Measurements from ENCODE around the gene TTC39C.

Gene TTC39C

GRCh38 chr18:24015639-24016631 lies 1.4 kb downstream of the TTC39C start:
- peak overlapping the region; percentile 85 for H3K27ac ChIP-seq
- DNase-seq (ENCODE audit: low spot score), result no peak
- no peak for TF ChIP-seq CTCF (conservative IDR thresholded peaks at IDR 0.05; ENCODE audit: low read depth)
- ChIA-PET CTCF (interaction anchor here (0.5 kb wide), 1 partner anchor 122 kb away, joined by 5 read pairs; no protein-coding TSS in a partner anchor), POLR2A (ENCODE audit: low non-redundant PET) (no interaction called here)

- peak; percentile 34 for DNase-seq (ENCODE audit: low spot score)
- TF ChIP-seq CTCF (conservative IDR thresholded peaks at IDR 0.05; ENCODE audit: low read depth), result peak; percentile 48
- no peak overlapping the region for H3K27ac ChIP-seq
- POLR2A ChIA-PET (ENCODE audit: low non-redundant PET), result no interaction called here
- CTCF ChIA-PET, result no interaction called here
These were observed 2.1 kb downstream of the TTC39C start for GRCh38 chr18:24016643-24017042.

- no peak for TF ChIP-seq CTCF (conservative IDR thresholded peaks at IDR 0.05; ENCODE audit: low read depth)
- CTCF ChIA-PET, result no interaction called here
- POLR2A ChIA-PET (ENCODE audit: low non-redundant PET), result no interaction called here
- no peak overlapping the region for H3K27ac ChIP-seq
- no peak for DNase-seq (ENCODE audit: low spot score)
These were observed 3.8 kb downstream of the TTC39C start for GRCh38 chr18:24018299-24018886.

- ChIA-PET CTCF (no interaction called here), POLR2A (ENCODE audit: low non-redundant PET) (no interaction called here)
- no peak for DNase-seq (ENCODE audit: low spot score)
- TF ChIP-seq CTCF (conservative IDR thresholded peaks at IDR 0.05; ENCODE audit: low read depth), result no peak
- H3K27ac ChIP-seq, result no peak overlapping the region
These were observed 5.2 kb downstream of the TTC39C start for GRCh38 chr18:24019641-24020331.

- no peak overlapping the region for H3K27ac ChIP-seq
- ChIA-PET CTCF (no interaction called here), POLR2A (ENCODE audit: low non-redundant PET) (interaction anchor here (0.6 kb wide), 1 partner anchor 531 kb away, joined by 4 read pairs; no protein-coding TSS in a partner anchor)
- no peak for DNase-seq (ENCODE audit: low spot score)
- TF ChIP-seq CTCF (conservative IDR thresholded peaks at IDR 0.05; ENCODE audit: low read depth), result no peak
These were observed 7.0 kb downstream of the TTC39C start for GRCh38 chr18:24021505-24021904.

- H3K27ac ChIP-seq, result peak overlapping the region; percentile 69
- POLR2A ChIA-PET (ENCODE audit: low non-redundant PET), result interaction anchor here (0.6 kb wide), 1 partner anchor 531 kb away, joined by 4 read pairs; no protein-coding TSS in a partner anchor
- DNase-seq (ENCODE audit: low spot score), result no peak
- CTCF ChIA-PET, result no interaction called here
- TF ChIP-seq CTCF (conservative IDR thresholded peaks at IDR 0.05; ENCODE audit: low read depth), result no peak
These were observed 7.6 kb downstream of the TTC39C start for GRCh38 chr18:24022161-24022560.

All from RWPE1 (cell line).